NCI-H69 (cell line): ENCODE measurements around the gene HARBI1.

ENCODE experiments used
- DNase-seq: peaks from one replicate; lab custom pipeline; 2025; lab: John Stamatoyannopoulos, UW

The HARBI1 gene

DNA sequence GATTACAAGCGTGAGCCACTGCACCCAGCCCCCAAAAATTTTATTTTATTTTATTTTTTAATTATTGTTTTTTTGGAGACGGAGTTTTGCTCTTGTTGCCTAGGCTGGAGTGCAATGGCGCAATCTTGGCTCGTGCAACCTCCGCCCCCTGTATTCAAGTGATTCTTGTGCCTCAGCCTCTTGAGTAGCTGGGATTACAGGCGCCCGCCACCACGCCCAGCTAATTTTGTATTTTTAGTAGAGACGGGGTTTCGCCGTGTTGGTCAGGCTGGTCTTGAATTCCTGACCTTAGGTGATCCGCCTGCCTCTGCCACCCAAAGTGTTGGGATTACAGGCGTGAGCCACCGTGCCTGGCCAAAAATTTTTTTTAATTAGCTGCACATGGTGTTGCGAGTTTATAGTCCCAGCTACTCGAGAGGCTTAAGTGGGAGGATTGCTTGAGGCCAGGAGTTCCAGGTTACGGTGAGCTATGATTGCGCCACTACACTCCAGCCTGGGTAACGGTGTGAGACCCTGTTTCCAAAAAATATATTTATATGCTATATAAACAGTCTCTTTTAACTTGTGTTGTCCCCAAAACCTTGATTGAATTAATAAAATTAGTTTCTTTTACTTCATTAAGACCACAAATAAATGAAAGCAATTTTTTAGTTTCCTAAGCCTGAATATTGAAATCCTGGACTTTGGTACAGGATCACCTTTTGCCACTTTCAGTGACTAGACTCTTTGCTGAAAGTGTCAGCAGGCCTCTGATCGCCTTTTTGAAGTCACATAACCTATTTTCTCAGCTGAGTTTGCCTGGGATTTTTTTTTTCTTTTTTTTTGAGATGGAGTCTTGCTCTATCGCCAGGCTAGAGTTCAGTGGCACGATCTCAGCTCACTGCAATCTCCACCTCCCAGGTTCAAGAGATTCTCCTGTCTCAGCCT is 16.5 kb upstream of the HARBI1 start:
- DNase-seq, result no peak

- no peak for DNase-seq
These were observed 15.5 kb upstream of the HARBI1 start for GRCh38 chr11:46632502-46632901.

- no peak for DNase-seq
These were observed 14.6 kb upstream of the HARBI1 start for GRCh38 chr11:46631676-46632075.

DNA sequence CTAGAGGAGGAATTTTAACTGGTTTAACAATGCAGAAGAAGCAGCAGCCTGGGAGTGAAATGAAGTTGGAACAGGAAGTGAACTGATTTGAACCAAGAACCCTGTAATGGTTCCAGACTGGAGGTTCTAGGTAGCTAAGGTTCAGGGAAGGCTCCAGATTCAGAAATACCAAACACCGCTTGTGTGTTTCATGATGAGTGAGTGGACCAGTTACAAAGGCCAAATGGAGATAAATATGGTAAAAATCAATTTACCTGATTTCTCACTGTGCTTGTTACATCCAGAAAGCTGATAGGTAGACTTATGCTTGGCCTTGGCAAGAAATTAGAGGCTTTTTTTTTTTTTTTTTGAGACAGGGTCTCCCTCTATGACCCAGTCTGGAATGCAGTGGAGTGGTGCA is 13.2 kb upstream of the HARBI1 start:
- DNase-seq, result no peak

- no peak for DNase-seq
These were observed 11.9 kb upstream of the HARBI1 start for GRCh38 chr11:46628961-46629360.

- no peak for DNase-seq
These were observed 8.4 kb upstream of the HARBI1 start for GRCh38 chr11:46625406-46625805.

- DNase-seq, result no peak
These were observed 1.8 kb upstream of the HARBI1 start for GRCh38 chr11:46618837-46619236.

DNA sequence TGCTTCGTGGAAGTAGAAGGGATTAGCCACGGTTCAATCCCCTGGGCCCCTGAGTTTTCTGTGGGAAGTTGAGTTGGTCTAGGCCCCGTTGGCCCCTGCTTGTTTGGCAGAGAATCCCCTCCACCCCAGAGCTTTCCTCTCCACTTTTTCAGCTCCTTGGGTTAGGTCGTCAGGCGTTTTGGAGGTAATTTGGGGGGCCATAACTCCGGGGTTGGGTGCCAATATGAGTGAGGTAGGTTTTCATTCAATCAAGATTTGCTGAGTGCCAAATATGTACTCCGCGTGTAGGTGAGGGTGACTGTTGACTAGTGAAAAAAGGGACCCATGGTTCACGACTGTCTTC is 916 bp upstream of the HARBI1 start:
- DNase-seq, result peak; percentile 49

DNA sequence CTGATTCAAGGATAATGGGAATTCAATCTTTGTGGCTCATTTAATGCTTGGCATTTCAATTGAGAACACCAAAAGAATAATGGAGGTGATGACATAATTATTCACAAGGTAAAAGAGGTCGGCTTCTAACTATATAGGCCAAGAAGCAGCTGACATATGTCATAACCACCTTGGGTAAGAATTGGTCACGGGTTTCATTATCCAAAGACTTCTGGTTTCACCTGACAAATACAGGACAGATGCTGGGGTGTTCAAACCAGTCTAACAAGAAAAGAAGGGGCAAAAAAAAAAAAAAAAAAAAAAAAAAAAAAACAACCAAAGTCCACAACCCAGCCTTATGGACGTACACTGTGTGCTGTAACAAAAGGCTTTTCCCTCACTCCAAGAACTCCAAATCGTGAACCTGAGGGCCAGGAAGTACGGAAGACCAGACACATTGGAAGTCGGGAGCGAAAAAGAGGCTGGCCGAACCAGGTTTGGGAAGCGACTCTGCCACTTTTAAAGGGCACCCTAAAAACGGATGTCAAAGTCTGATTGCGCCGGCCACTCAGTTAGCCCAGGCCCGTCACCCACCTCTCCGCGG is 385 bp downstream of the HARBI1 start:
- DNase-seq, result peak; percentile 63

DNA sequence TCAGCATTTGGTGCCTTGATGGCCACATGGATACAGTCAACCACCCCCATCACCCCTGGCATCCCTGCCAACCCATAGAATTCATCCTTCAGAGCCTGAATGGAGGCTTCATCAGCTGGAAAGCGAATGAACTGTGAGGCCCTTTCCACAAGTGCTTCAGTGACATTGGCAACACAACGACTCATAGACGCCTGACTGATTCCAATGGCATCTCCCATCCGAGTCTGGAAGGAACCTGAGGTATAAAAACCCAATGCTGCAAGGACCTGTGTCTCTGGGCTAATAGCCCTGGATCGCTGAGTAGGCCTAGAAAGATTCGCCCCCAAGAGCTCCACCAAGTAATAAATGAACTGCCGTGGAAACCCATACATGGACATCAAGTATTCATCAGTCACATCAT is 1.3 kb downstream of the HARBI1 start:
- no peak for DNase-seq

DNA sequence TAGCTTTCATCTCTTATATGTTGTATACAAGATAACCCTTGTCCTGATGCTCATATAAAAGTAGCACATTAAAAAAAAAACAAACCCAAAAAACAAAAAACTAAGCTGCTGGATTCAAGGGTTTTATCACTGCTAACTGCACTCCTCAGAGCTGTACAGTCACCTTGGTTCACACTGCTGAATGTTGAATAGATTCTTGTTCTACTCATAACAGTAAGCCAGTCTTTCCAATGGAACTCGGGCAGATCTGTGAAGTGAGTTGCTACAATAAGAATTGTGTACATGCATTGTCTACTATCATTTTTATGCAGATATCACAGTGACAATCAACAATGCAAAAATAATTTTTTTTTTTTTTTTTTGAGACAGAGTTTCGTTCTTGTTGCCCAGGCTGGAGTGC is 4.7 kb downstream of the HARBI1 start:
- DNase-seq, result no peak

GRCh38 chr11:46611526-46612304 is 5.3 kb downstream of the HARBI1 start:
- no peak for DNase-seq

DNA sequence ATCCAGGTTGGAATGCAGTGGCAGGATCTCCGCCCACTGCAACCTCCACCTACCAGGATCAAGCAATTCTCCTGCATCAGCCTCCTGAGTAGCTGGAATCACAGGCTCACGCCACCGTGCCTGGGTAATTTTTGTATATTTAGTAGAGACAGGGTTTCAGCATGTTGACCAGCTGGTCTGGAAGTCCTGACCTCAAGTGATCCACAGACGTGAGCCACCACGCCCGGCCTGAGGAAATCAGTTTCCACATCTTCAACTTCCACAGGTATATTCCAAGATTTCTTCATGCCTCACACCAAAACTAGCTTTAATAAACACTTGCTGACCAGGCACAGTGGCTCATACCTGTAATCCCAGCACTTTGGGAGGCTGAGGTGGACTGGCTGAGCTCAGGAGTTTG is 7.6 kb downstream of the HARBI1 start:
- no peak for DNase-seq

GRCh38 chr11:46607516-46607915 is 9.5 kb downstream of the HARBI1 start:
- DNase-seq, result no peak

DNA sequence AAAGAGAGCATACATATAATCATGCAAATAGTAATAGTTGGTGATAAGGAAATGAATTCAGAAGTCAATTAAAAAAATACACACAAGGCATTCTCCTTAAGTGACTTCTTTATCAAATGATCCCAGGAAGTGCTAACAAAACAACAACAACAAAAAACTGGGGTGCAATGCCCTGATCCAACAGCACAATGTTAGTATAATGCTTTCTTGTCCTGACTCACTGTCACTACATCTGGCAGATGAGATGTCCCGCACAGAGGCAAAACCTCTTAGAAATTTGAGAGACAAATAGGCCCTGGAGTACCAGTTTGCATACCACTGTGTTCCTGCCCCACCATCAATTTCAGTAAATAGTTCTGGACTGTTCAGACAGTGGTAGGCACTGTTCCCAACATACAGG is 12.2 kb downstream of the HARBI1 start:
- no peak for DNase-seq

GRCh38 chr11:46603704-46604308 is 13.2 kb downstream of the HARBI1 start:
- DNase-seq, result no peak

DNA sequence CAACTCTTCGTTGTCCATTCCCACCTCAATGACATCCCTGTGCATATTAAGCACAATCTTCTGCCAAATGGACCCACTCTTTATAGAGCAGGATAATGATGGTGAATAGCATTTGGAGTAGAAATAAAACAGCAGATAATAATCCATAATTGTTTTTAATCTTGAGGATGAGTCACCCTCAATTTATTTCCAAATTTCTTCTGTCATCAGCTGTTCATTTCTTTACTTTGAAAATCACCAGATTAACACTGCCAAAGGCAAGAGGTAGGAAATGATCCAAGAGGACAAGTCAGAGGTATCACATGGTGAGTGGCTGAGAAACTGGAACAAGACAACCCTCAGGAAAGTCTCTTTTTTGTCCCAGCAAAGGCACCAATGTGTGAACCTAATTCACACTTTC is 15.9 kb downstream of the HARBI1 start:
- DNase-seq, result no peak

GRCh38 chr11:46600194-46600960 is 16.6 kb downstream of the HARBI1 start:
- DNase-seq, result no peak

DNA sequence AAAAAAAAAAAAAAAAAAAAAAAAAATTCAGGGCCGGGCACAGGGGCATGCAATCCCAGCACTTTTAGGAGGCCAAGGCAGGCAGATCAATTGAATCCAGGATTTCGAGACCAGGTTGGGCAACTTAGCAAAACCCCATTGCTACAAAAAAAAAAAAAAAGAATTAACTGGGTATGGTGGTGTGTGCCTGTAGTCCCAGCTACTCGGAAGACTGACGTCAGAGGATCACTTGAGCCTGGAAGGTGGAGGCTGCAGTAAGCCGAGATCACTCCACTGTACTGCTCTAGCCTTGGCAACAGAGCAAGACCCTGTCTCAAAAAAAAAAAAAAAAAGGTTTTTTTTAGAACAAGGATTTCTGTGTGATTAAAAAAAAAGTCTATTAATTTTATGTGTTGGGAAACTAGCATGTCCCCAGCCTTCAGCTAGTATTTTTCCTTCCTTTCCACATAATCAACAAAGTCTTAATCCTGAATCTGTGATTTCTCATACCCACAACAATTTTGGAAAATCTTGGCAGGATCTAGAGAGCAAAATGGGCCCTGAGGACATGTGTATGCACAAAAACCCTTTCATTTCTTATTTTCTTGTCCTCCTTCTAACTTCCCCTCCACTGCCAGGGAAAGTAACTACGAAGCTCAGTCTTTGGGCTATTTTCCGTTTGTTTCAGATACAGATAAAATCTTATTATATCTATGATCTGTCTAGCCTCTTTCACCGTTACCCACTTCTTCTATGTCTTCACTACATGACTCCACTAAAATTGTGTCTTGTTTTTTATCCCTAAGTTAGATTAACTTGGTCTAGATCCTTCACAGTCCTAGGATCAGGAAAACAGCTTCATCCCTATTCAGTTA is 17.5 kb downstream of the HARBI1 start:
- no peak for DNase-seq

GRCh38 chr11:46597609-46598219 is 19.3 kb downstream of the HARBI1 start:
- no peak for DNase-seq
